ENCODE data around the gene DAB1.

Gene DAB1

GRCh38 chr1:57401671-57402070 is 22.2 kb downstream of the DAB1 start:
- H3K23ac ChIP-seq (ENCODE audit: low read depth, low read length, poor library complexity), result no peak overlapping the region
- no CpG with 5 or more reads among the region's 1 CpG for WGBS, 2 donors (ENCODE audit: extremely low coverage in 2 of 2, insufficient read length in 2 of 2, insufficient replicate concordance in 1 of 2)
- H4K91ac ChIP-seq (ENCODE audit: low read depth, low read length, poor library complexity), result no peak overlapping the region
- H3K9me3 ChIP-seq (replicated peaks in 1 of 2; ENCODE audit: control insufficient read depth in 2 of 2, insufficient read depth in 1 of 2, low read depth in 1 of 2, low read length in 2 of 2), result no peaks in the 10 kb centered on the region
- H3K4me3 ChIP-seq (ENCODE audit: low read length in 2 of 2), result no peak overlapping the region
- H3K4me2 ChIP-seq (ENCODE audit: insufficient read depth, low read length, poor library complexity, severe bottlenecking), result no peak overlapping the region
- no peak overlapping the region for H2BK5ac ChIP-seq (ENCODE audit: low read length)
- no peak overlapping the region for H2BK120ac ChIP-seq (ENCODE audit: low read depth, low read length)
- no peak overlapping the region for H3K18ac ChIP-seq (ENCODE audit: low read length)
- DNase-seq (ENCODE audit: low spot score), result no peak
- no peak overlapping the region for H2AK5ac ChIP-seq (ENCODE audit: low read depth, low read length)
- H3K79me1 ChIP-seq (ENCODE audit: low read depth, low read length), result no peaks in the 10 kb centered on the region
- no peak overlapping the region for H3K27ac ChIP-seq (replicated peaks; ENCODE audit: low read length)
- no peak overlapping the region for H4K8ac ChIP-seq (ENCODE audit: low read depth, low read length)
- no peaks in the 10 kb centered on the region for H3K27me3 ChIP-seq (ENCODE audit: control insufficient read depth in 3 of 3, insufficient read depth in 3 of 3, low read depth in 1 of 3, low read length in 3 of 3)
- H2BK12ac ChIP-seq (ENCODE audit: low read length), result no peak overlapping the region
- H3K4me1 ChIP-seq (ENCODE audit: control insufficient read depth in 2 of 2, insufficient read depth in 1 of 2, low read depth in 1 of 2, low read length in 2 of 2), result peaks cover 0 to 6% of the 10 kb centered on the region in 2 donors
- H2AFZ ChIP-seq (ENCODE audit: low read length), result no peak overlapping the region
- no peak overlapping the region for H3K4ac ChIP-seq (ENCODE audit: low read length)
- no peaks in the 10 kb centered on the region for H3K36me3 ChIP-seq (replicated peaks in 1 of 2; ENCODE audit: control insufficient read depth in 2 of 2, insufficient read depth in 2 of 2, low read length in 2 of 2)
- no peak overlapping the region for H3K14ac ChIP-seq (ENCODE audit: low read length)
- H3K9ac ChIP-seq (ENCODE audit: low read depth, low read length, poor library complexity), result no peak overlapping the region
- no peak overlapping the region for H2BK15ac ChIP-seq (ENCODE audit: low read length)

GRCh38 chr1:57400048-57400447 is 23.8 kb downstream of the DAB1 start:
- no peak overlapping the region for H3K4ac ChIP-seq (ENCODE audit: low read length)
- H3K79me1 ChIP-seq (ENCODE audit: low read depth, low read length), result no peaks in the 10 kb centered on the region
- H3K27me3 ChIP-seq (ENCODE audit: control insufficient read depth in 3 of 3, insufficient read depth in 3 of 3, low read depth in 1 of 3, low read length in 3 of 3), result no peaks in the 10 kb centered on the region
- H2BK12ac ChIP-seq (ENCODE audit: low read length), result no peak overlapping the region
- peaks cover 0 to 6% of the 10 kb centered on the region in 2 donors for H3K4me1 ChIP-seq (ENCODE audit: control insufficient read depth in 2 of 2, insufficient read depth in 1 of 2, low read depth in 1 of 2, low read length in 2 of 2)
- no peak for DNase-seq (ENCODE audit: low spot score)
- no CpG with 5 or more reads among the region's 5 CpGs for WGBS, 2 donors (ENCODE audit: extremely low coverage in 2 of 2, insufficient read length in 2 of 2, insufficient replicate concordance in 1 of 2)
- no peaks in the 10 kb centered on the region for H3K36me3 ChIP-seq (replicated peaks in 1 of 2; ENCODE audit: control insufficient read depth in 2 of 2, insufficient read depth in 2 of 2, low read length in 2 of 2)
- no peak overlapping the region for H3K4me2 ChIP-seq (ENCODE audit: insufficient read depth, low read length, poor library complexity, severe bottlenecking)
- H3K4me3 ChIP-seq (ENCODE audit: low read length in 2 of 2), result no peak overlapping the region
- H3K14ac ChIP-seq (ENCODE audit: low read length), result no peak overlapping the region
- H2BK120ac ChIP-seq (ENCODE audit: low read depth, low read length), result no peak overlapping the region
- H3K9ac ChIP-seq (ENCODE audit: low read depth, low read length, poor library complexity), result no peak overlapping the region
- H2BK5ac ChIP-seq (ENCODE audit: low read length), result no peak overlapping the region
- no peak overlapping the region for H4K8ac ChIP-seq (ENCODE audit: low read depth, low read length)
- H4K91ac ChIP-seq (ENCODE audit: low read depth, low read length, poor library complexity), result no peak overlapping the region
- H3K18ac ChIP-seq (ENCODE audit: low read length), result no peak overlapping the region
- H3K9me3 ChIP-seq (replicated peaks in 1 of 2; ENCODE audit: control insufficient read depth in 2 of 2, insufficient read depth in 1 of 2, low read depth in 1 of 2, low read length in 2 of 2), result no peaks in the 10 kb centered on the region
- H3K23ac ChIP-seq (ENCODE audit: low read depth, low read length, poor library complexity), result no peak overlapping the region
- H2AK5ac ChIP-seq (ENCODE audit: low read depth, low read length), result no peak overlapping the region
- H2AFZ ChIP-seq (ENCODE audit: low read length), result no peak overlapping the region
- no peak overlapping the region for H3K27ac ChIP-seq (replicated peaks; ENCODE audit: low read length)
- no peak overlapping the region for H2BK15ac ChIP-seq (ENCODE audit: low read length)

GRCh38 chr1:57393058-57393584 is 30.7 kb downstream of the DAB1 start:
- Histone ChIP-seq H3K4me2 (ENCODE audit: insufficient read depth, low read length, poor library complexity, severe bottlenecking) (no peak overlapping the region), H3K23ac (ENCODE audit: low read depth, low read length, poor library complexity) (no peak overlapping the region), H3K27ac (replicated peaks; ENCODE audit: low read length) (no peak overlapping the region), H3K79me1 (ENCODE audit: low read depth, low read length) (no peaks in the 10 kb centered on the region), H3K4ac (ENCODE audit: low read length) (no peak overlapping the region), H3K27me3 (ENCODE audit: control insufficient read depth in 3 of 3, insufficient read depth in 3 of 3, low read depth in 1 of 3, low read length in 3 of 3) (no peaks in the 10 kb centered on the region), H3K4me3 (ENCODE audit: low read length in 2 of 2) (no peak overlapping the region), H2AFZ (ENCODE audit: low read length) (no peak overlapping the region), H3K9me3 (replicated peaks in 1 of 2; ENCODE audit: control insufficient read depth in 2 of 2, insufficient read depth in 1 of 2, low read depth in 1 of 2, low read length in 2 of 2) (no peaks in the 10 kb centered on the region), H2AK5ac (ENCODE audit: low read depth, low read length) (no peak overlapping the region), H3K36me3 (replicated peaks in 1 of 2; ENCODE audit: control insufficient read depth in 2 of 2, insufficient read depth in 2 of 2, low read length in 2 of 2) (no peaks in the 10 kb centered on the region), H3K4me1 (ENCODE audit: control insufficient read depth in 2 of 2, insufficient read depth in 1 of 2, low read depth in 1 of 2, low read length in 2 of 2) (peaks cover 0 to 9% of the 10 kb centered on the region in 2 donors), H2BK15ac (ENCODE audit: low read length) (no peak overlapping the region), H4K91ac (ENCODE audit: low read depth, low read length, poor library complexity) (no peak overlapping the region), H3K14ac (ENCODE audit: low read length) (no peak overlapping the region), H2BK5ac (ENCODE audit: low read length) (no peak overlapping the region), H3K18ac (ENCODE audit: low read length) (no peak overlapping the region), H4K8ac (ENCODE audit: low read depth, low read length) (no peak overlapping the region), H3K9ac (ENCODE audit: low read depth, low read length, poor library complexity) (no peak overlapping the region), H2BK120ac (ENCODE audit: low read depth, low read length) (no peak overlapping the region), H2BK12ac (ENCODE audit: low read length) (no peak overlapping the region)
- DNase-seq (ENCODE audit: low spot score), result no peak
- WGBS, 2 donors (ENCODE audit: extremely low coverage in 2 of 2, insufficient read length in 2 of 2, insufficient replicate concordance in 1 of 2), result no CpG with 5 or more reads among the region's 6 CpGs

GRCh38 chr1:57385336-57385735 is 38.5 kb downstream of the DAB1 start:
- Histone ChIP-seq H2BK12ac (ENCODE audit: low read length) (no peak overlapping the region), H3K18ac (ENCODE audit: low read length) (no peak overlapping the region), H2AFZ (ENCODE audit: low read length) (no peak overlapping the region), H3K36me3 (replicated peaks in 1 of 2; ENCODE audit: control insufficient read depth in 2 of 2, insufficient read depth in 2 of 2, low read length in 2 of 2) (no peaks in the 10 kb centered on the region), H3K4me3 (ENCODE audit: low read length in 2 of 2) (no peak overlapping the region), H2BK15ac (ENCODE audit: low read length) (no peak overlapping the region), H3K27me3 (ENCODE audit: control insufficient read depth in 3 of 3, insufficient read depth in 3 of 3, low read depth in 1 of 3, low read length in 3 of 3) (no peaks in the 10 kb centered on the region), H3K4me2 (ENCODE audit: insufficient read depth, low read length, poor library complexity, severe bottlenecking) (no peak overlapping the region), H3K4ac (ENCODE audit: low read length) (no peak overlapping the region), H3K4me1 (ENCODE audit: control insufficient read depth in 2 of 2, insufficient read depth in 1 of 2, low read depth in 1 of 2, low read length in 2 of 2) (peaks cover 6 to 12% of the 10 kb centered on the region in 2 donors), H2AK5ac (ENCODE audit: low read depth, low read length) (no peak overlapping the region), H4K91ac (ENCODE audit: low read depth, low read length, poor library complexity) (no peak overlapping the region), H3K79me1 (ENCODE audit: low read depth, low read length) (no peaks in the 10 kb centered on the region), H3K14ac (ENCODE audit: low read length) (no peak overlapping the region), H3K9ac (ENCODE audit: low read depth, low read length, poor library complexity) (no peak overlapping the region), H3K27ac (replicated peaks; ENCODE audit: low read length) (no peak overlapping the region), H3K23ac (ENCODE audit: low read depth, low read length, poor library complexity) (no peak overlapping the region), H2BK120ac (ENCODE audit: low read depth, low read length) (no peak overlapping the region), H4K8ac (ENCODE audit: low read depth, low read length) (no peak overlapping the region), H2BK5ac (ENCODE audit: low read length) (no peak overlapping the region), H3K9me3 (replicated peaks in 1 of 2; ENCODE audit: control insufficient read depth in 2 of 2, insufficient read depth in 1 of 2, low read depth in 1 of 2, low read length in 2 of 2) (no peaks in the 10 kb centered on the region)
- DNase-seq (ENCODE audit: low spot score), result no peak
- WGBS, 2 donors (ENCODE audit: extremely low coverage in 2 of 2, insufficient read length in 2 of 2, insufficient replicate concordance in 1 of 2), result no CpG with 5 or more reads among the region's 1 CpG

Measured in neuronal stem cell (in vitro differentiated cells).